ENCODE measurements around the gene OTULIN.

Gene OTULIN

GRCh38 chr5:14744296-14745187 lies 80.0 kb downstream of the OTULIN start:
- DNase-seq: no peak

GRCh38 chr5:14745188-14745563 lies 80.7 kb downstream of the OTULIN start:
- no peak for DNase-seq

GRCh38 chr5:14745753-14746152 lies 81.2 kb downstream of the OTULIN start:
- no peak for DNase-seq

- no peak for DNase-seq
Observed at GRCh38 chr5:14748180-14748900, 83.8 kb downstream of the OTULIN start.
